GM18909 (cell line): ENCODE measurements around the gene ARID5B.

ENCODE experiments used
- ATAC-seq: cut with Tn5 transposase; IDR thresholded peaks from one replicate; pipeline ENCODE4 v1.9.1; 2021; ENCODE audit warnings: mild to moderate bottlenecking; ENCODE audit not compliant: unreplicated experiment, poor library complexity

The ARID5B gene

DNA sequence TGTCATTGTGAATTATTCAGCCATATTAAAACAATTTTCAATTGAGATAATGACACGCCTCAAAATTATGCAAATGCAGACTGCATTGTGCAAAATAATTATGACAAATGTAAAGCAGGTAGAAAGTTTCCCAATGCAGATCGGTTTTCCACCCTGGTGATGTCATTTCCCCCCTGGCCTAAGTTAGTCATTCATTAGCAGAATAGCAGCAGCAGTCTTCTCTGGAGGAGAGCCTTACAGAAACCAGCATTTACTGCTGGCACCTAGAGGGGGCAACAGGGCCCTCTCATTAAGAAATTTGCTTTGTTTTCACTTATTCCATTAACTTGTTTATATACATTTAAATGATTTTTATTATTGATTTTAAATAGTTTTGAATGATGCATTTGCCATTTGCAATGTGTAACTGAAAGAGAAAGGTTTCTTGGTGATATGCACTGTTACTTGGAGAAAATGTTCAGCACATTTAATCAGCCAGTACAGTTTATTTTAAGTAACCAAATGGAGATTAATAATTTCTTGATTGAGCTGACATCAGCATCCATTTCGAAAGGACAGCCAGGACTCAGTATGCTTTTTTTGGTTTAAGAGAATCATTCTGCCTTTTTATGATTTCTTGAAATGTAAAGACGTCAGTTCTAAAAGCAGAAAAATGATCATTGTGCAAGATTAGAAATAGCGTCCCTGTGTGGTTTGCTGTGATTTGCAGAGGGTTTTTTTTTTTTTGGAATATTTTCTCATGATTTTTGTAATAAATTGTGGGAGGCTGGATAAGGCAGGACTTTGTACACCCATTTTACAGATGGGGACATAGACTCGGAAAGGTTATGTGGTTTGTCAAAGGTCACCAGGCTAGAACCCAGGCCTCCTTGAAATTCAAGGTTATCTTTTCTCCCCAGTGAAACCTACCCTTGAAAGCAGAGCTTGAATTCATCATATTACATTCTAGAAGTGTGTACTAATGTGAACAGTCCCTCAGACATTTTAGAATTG lies 3.5 kb downstream of the ARID5B start:
- peak; percentile 47 for ATAC-seq

DNA sequence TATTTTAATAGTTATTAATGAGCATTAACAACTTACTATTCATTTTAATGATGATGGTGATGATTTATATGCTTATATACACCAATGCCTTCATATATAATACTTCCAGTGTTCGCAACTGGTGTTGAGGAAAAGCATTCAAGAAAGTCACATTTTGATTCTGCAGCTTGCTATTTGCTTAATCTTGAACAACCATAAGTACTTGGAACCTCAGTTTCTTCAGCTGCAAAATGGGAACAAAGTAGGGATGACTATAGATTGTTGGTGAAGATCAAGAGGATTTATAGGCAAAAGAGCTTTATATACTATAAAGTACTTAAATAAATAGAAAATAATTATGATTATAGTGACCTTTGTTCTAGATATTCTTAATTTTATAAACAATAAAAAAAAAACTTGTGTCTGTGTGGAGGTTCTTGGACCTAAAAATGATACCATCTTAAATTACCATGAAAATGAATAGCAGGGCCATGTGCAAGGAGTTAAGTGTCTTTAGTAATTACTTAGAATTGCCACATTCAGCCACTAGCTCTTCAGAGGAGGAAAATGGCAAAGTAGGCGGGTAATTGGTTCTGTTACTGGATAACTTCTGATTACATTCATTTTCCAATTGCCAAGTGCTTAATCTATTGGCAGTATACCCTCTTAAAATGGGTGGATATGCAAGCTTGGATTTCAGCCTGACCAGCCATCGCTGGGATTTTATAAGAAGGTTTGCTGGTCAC lies 4.5 kb downstream of the ARID5B start:
- ATAC-seq: no peak

DNA sequence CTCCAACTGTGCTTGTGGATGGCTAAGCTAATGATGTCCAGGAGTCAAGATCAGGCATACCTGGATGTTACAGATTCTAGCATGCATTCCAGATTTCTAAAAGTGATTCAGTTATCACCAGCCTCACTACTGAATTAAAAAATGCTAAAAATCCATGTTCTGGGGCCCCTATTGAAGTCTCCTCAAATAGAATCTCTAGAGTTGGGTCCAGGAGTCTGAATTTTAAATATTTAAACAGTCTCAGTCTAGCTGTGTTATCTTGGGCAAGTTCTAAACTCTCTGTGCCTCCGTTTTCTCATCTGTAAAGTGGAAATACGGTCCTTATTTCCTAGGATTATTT lies 5.0 kb downstream of the ARID5B start:
- no peak for ATAC-seq

DNA sequence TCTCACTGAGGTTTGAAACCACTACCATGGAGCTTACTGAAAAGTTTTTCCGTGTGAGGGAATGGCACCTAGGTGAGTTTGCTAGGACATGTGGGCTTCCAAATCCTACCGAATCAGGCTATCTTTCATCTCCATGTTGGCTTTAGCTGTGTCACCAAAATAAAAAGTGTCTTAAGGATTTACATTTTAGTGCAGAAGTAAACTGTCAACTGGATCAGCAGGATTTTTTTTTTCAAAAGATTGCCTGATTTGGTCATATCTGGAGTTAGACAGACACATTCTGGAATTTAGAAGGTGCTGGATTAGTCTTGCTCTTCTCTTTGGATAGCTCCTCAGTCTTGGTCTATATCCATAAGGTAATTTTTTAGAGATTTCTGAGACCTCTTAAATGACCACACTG lies 5.5 kb downstream of the ARID5B start:
- no peak for ATAC-seq

DNA sequence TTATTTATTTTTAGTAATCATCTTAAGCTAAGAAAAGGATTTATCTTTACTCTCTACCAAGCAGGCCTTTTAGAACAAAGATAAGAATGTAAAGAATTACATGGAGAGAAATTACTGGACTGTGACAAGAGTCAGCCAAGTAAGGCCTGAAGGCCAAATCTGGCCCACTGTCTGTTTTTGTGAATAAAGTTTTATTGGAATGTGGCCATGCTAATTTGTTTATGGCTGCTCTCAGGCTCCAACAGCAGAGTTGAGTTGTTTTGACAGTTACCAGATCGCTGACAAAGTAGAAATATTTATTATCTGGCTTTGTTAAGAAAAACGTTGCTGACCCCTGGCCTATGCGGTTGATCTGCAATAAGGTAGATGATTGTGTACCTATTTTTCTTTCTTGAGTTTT lies 6.1 kb downstream of the ARID5B start:
- ATAC-seq: no peak

DNA sequence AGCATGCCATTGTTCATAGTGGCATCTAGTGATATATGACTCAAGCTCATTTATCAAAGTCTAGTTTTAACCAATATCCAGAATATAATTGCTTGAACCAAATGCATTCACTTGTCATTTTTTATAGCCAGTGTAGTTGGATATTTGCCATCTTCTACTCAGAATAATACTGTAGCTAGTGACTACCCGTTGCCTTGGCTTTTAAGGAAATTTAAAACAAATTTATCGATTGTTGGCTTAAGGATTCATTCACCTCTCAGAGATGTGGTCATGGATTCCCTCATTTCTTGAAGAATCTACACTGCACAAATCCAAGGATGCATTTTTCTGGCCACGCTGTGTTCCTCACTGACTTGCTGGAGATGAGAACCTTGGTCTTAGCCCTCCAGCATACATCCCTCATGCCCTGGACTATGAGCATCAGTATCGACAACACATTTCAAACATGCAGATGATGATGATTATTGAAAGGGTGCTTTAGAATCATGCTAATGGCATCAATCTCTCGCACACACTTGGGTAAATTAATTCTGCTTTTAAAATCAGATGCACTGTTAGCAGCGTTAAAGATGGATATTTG lies 8.8 kb downstream of the ARID5B start:
- ATAC-seq: no peak

DNA sequence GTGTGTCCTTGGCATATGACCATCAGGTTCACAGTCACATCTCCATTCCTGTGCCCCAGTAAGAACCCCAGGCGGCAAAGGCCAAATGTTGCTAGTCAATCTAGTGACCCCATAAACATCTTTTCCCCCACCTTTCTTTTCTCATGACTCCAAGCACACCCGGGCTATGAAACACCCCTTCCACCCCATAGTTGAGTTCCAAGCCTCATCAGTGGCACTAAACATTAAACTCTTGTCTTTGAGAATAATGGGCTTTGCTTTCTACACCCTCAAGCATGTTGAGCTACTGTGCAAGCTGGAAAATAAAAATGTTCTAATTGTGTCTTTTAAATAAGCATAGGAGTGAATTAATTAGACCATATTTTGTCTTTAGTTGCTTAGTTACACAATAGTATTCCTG lies 9.4 kb downstream of the ARID5B start:
- ATAC-seq: no peak

DNA sequence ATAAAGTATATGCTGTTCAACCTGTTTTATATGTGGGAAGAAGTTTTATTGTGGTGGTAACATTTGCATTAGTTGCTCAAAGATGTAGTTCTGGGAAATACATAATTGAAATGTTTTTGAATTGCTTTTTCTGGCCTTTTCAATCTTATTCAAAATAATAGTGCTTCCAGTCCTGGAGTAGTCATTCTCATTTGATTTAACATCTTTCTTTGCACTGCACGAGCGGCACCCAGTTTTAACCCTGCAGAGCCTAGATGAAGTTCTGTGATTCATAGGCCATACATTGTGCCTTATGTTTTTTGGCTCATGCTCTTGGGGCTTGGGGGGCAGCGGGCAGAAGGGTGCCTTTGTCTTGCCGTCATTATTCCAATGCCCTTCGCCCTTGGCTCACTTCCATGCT lies 9.9 kb downstream of the ARID5B start:
- no peak for ATAC-seq

DNA sequence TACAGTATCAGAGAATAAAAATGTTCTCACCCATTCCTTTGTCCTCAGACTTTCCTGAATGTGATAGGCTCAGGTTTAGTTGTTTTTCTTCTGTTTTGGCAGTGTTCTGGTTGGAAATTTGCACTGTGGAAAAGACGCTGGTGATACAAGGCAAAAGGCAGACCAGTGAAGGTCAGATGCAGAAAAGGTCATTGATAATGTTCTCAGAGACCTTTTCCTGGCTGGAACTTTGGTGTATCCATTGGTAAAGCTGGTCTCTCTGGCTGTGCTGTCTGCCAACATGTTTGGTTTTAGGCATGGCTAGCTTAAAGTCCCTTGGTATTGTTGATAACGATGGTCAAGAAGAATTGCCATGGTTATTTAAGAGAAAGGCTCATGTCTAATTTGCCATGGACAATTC lies 11.5 kb downstream of the ARID5B start:
- no peak for ATAC-seq

DNA sequence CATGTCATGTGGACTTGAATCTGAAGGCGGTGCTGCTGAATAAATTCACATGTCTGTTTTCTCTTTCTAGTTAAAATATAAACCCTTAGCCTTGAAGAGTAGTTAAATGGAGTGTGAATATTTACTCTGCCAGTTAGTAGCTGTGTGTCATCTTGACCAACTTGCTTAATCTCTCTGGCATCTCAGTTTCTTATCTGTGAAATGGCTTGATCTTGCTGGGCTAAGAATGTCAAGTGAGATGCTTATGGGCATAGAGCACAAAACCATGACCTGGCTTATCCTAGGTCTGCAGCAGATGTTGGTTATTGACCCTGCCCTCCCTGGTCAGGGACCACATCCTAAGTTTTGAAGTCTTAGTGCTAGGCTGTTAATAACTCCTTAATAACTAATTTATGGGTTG lies 16.6 kb downstream of the ARID5B start:
- no peak for ATAC-seq

DNA sequence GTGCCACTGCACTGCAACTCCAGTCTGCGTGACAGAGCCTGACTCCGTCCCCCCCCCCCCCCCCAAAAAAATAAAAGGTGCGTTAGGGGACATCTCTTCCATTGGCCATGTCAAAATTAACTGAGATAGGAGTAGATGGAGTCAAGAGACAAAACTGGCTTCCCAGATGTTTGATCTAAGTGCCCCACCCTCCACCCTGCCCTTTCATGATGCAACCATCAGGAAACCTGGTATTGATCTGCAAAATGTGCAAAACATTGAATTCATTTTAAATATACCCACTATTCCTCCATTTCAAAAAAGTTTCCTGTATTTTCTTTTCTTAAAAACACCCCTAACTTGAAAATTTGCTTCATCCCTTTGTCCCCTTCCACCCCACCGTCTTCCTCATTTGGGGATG lies 17.5 kb downstream of the ARID5B start:
- ATAC-seq: no peak

DNA sequence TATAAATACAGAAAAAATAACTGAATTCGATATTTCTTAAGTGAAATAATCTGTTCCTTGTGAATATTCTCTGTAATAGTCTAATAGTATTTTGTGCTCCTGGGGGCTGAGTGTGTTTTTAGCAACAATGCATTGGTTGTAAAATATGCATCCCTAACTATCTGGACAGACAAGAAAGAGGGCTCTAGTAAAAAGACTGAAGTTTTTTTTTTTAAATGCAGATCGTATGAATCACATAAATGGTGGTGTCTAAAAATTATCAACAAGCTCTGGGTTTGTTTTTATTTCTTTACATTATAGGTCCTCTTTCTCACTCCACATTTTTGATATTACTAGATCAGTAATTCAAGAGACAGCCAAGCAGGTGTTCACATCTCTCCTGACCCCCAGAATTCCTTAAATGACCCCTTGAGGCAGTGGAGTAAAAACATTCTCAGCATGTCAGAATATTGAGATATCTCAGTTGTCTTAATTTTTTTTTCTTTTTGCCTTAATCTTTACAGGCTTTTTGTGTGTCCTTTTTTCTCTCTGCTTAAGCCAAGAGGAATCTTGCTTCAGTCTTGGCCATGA lies 18.2 kb downstream of the ARID5B start:
- ATAC-seq: no peak

DNA sequence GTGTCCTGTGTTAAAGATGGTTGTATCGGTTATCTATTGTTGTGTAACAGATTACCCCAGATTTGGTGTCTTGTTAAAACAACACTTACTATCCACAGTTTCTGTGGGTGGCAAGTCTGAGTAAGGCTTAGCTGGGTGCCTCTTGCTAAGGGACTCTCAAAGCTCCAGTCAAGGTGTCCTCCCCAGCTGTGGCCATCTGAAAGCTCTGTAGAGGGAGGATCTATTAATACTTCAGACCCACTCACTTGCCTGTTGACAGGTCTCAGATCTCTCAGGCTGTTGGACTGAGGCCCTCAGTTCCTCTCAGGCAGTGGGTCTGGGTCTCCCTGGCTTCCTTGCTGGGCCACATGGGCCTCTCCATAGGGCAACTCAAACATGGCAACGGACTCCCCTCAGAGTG lies 19.6 kb downstream of the ARID5B start:
- peak; percentile 69 for ATAC-seq

DNA sequence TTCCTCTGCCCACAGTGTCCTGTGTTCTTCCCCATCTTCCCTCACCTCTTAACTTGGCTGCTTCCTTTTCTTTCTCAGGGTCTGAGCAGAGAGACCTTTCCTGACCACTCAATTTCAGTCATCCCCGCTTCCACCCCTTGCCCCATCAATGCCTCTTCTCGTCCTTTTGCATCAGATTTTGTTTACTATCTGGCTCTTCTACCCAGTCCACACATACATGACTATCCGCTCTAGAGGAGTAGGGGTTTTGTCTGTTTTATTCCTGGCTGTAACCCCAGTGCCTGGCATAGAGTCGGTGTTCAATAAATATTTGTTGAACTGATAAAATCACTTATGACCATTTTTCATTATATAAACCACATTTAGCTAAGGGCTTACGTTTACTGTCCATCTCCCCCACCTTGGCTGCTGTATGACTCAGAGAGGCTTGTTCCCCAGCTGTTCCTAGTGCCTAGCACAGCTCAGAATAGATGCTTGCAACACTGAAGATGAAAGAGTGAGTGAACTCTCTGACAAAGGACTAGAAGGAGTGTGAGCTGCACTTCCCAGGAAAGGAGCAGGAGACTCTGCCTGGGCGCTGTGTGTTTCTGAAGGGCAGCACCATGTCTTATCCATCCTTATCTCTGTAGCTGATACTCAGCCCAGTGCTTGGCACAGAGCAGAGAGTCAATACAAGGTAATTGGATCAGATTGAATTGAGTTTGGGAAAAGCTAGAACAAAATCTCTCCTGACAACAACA lies 21.9 kb downstream of the ARID5B start:
- ATAC-seq: no peak

DNA sequence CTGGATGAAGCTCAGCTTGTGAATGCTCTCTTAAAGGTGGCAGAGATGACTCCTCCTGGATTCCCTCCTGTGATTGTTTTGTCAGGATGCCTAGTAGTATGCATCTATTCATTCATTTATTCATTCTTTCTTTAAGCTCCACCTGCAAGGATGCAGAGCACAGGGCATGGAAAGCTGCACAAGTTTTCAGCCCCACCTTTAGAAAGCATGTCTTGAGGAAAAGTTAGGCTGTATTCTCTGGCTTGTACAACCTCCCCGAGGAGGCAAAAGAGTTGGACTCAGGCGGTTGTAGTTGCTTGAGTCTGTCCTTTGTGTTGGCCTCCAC lies 22.4 kb downstream of the ARID5B start:
- ATAC-seq: no peak

DNA sequence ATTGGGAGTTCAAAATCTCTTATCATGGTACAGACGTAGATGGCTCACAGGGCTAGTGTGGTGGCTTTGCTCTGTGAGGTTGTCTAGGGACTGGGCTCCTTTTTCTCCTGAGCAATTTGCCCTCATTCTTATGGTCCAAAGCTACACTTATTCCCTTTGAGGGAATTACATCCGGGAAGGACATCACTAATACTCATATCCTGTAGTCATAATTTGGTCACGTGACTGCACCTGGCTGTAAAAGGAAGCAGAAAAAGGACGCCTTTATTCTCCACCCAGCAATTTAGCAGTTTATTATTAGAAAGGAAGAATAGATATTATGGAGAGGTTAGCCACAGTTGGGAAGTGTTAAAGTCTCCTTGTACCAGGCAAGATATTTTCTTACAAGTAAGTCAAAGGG lies 28.1 kb downstream of the ARID5B start:
- no peak for ATAC-seq

DNA sequence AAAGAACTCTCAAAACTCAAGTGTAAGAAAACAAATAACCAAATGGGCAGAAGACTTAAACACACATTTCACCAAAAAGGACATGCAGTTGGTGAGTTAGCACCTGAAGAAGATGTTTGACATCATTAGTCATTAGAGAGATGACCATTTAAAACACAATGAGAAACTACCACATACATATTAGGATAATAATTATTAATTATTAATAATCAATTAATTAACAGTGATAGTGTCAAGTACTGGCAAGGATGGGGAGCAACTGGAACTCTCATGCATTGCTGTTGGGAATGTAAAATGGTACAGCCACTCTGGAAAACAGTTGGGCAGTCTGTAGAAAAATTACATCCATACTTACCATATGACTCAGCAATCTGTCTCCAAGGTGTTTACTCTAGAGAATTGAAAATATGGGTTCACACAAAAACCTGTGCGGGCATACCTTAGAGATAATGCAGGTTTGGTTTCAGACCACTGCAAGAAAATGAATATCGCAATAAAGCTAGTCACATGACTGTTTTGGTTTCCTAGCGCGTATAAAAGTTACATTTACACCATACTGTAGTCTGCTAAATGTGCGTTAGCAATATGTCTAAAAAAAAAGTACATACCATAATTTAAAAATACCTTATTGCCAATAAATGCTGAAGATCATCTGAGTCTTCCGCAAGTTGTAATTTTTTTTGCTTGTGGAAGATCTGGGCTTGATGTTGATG lies 30.3 kb downstream of the ARID5B start:
- no peak for ATAC-seq

DNA sequence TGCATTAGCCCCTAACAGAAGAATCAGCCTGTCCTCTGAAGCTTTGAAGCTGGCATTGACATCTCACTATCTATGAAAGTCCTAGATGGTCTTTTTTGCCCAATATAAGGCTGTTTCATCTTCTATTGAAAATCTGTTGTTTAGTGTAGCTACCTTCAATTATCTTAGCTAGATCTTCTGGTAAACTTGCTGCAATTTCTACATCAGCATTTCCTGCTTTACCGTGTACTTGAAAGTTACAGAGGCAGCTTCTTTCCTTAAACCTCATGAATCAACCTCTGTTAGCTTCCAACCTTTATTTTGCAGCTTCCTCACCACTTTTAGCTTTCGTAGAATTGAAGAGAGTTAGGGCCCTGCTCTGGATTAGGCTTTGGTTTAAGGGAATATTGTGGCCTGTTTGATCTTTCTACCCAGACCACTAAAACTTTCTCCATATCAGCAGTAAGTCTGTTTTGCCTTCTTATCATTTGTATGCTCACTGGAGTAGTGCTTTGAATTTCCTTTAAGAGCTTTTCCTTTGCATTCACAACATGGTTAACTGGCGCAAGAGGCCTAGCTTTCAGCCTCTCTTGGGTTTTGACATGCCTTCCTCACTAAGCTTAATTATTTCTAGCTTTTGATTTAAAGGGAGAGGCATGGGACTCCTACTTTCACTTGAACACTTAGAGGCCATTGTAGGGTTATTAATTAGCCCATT lies 32.5 kb downstream of the ARID5B start:
- no peak for ATAC-seq

DNA sequence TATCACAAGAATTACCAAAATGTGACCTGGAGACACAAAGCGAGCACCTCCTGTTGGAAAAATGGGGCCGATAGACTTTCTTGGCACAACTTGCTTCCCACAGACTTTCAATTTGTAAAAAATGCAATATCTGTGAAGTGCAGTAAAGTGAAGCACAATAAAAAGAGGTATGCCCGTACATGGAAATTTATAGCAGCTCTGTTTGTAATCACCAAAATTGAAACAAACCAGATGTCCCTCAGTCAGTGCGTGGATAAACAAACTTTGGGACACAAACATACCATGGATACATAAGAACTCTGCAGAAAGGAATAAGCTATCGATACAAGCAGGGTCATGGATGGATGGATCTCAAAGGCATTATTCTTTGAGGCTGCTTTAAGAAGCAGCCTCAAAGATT lies 33.6 kb downstream of the ARID5B start:
- no peak for ATAC-seq
